GM15510 (cell line): ENCODE measurements around the gene GLTP.

Experiments used
- POLR2A ChIP-seq: IDR thresholded peaks from 3 replicates; pipeline ENCODE4 v1.6.1; 2011; ENCODE audit warnings: borderline replicate concordance; ENCODE audit not compliant: insufficient read length; ENCODE audit errors: extremely low read depth

GLTP gene

GRCh38 chr12:109868182-109869051, 11.9 kb downstream of the GLTP start:
- no peak for TF ChIP-seq POLR2A

GRCh38 chr12:109864916-109865315, 15.4 kb downstream of the GLTP start:
- TF ChIP-seq POLR2A: no peak

GRCh38 chr12:109863847-109864712, 16.3 kb downstream of the GLTP start:
- TF ChIP-seq POLR2A: no peak

DNA sequence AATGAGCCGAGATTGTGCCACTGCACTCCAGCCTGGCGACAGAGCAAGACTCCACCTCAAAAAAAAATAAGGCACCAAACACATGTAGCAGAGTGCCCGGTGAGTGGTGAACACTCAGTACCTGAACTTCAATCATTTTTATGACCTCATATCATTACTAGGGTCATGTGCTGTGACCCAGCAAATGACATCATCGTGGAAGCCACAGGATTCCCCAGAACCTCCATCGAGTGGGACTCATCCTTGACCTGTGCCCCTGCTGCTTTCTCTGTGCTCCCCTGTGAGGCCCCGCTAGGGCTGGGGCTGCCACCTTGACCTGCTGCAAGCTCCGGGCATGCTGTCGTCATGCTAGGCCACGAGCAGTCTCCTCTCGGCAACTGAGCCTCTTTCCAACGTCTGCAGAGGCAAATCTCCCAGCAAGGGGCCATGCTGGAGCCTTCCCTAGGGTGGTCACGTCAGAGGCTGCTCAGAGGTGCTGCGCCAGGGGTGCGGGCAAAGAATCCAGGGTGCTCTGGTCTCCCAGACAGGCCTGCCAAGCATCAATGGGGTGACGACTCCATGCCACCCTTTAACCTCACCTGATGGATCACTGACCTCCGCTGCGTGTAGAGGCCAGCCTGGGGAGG, 18.5 kb downstream of the GLTP start:
- TF ChIP-seq POLR2A: no peak

DNA sequence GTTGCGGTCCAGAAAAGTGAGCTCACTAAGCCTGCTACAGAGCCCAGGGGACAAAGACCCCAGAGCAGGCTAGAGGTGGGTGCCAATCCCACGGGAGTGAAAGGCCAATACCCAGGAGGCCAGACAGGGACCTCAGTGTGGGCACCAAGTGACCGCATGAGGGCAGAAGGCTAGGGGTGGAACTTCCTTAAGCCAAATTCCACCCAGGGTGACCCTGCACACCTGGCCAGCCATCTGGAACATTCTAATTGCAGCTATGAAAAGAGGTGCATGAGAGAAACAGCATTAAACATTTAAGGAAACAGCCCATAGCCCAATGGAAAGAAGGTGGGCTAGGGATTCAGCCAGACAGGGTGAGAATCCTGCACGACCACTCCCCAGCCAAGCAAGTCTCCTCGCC, 19.4 kb downstream of the GLTP start:
- no peak for TF ChIP-seq POLR2A

DNA sequence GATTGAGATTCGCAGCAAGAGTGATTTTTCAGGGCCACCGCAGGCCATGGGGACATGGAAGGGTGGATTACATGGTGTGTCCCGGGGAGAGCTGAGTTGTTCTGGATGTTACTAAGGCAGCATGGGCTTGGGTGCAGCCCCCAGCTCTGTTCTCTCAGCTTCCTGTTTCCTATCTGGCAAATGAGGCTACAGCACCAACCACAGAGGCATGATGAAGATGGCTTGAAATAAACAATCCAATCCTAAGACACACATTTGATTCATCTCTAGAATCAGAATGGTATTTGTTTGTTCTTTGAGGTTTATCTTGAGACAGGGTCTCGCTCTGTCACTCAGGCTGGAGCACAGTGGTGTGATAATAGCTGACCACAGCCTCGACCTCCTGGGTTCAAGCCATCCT, 21.6 kb downstream of the GLTP start:
- TF ChIP-seq POLR2A: no peak

GRCh38 chr12:109857715-109858114, 22.6 kb downstream of the GLTP start:
- TF ChIP-seq POLR2A: no peak

DNA sequence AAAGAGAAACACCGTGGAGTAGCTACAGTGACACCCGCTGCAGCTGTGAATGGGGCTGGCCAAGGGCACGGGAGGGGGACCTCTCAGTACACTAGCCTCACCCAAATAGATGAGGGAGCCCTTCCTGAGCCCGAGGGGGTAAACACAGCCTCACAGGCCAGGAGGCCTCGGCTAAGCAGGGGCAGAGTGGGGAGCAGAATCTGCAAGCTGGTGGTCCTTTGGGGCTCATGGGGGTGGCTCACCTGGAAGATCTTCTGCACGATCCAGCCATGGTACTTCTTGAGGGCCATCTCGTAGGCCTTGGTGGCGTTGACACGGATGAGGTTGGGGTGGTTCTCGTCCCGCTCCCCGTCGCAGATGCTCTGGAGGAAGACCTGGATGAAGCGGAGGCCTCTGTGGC, 25.0 kb downstream of the GLTP start:
- TF ChIP-seq POLR2A: no peak

GRCh38 chr12:109847142-109847735, 33.1 kb downstream of the GLTP start:
- no peak for TF ChIP-seq POLR2A

DNA sequence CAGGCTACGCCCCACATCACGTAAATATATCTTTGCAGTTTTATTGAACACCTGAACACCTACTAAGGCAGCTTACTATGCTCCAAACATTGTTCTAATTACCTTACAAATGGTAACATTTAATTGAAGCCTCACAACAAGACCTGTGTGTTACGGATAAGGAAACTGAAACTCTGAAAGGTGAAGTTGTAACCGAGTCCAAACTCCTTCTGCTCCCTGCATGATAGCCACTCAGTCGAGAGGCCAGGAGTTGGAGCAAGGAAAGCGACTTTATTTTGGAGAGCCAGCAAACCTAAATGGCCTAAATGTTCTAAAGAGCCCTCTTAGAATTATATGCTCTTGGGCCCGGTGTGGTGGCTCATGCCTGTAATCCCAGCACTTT, 34.5 kb downstream of the GLTP start:
- TF ChIP-seq POLR2A: no peak

- no peak for TF ChIP-seq POLR2A
Measured at GRCh38 chr12:109844983-109845823, 35.1 kb downstream of the GLTP start.

- TF ChIP-seq POLR2A: no peak
Measured at GRCh38 chr12:109844091-109844490, 36.2 kb downstream of the GLTP start.

DNA sequence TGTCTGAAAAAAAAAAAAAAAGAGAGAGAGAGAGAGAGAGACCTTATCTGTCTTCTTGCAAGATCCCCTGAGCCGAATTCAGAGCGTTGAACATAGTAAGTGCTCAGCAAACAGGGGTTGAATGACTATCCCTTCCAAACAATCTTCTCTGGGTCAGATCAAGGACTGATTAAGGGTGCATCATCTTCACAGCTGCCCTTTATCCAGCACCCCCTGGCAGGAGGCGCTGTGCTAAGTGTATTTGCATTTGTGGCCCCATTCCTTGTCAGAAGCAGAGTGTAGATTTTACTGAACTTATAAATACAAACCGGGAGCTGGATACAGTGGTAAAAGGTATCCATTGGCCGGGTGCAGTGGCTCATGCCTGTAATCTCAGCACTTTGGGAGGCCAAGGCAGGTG, 38.3 kb downstream of the GLTP start:
- no peak for TF ChIP-seq POLR2A

DNA sequence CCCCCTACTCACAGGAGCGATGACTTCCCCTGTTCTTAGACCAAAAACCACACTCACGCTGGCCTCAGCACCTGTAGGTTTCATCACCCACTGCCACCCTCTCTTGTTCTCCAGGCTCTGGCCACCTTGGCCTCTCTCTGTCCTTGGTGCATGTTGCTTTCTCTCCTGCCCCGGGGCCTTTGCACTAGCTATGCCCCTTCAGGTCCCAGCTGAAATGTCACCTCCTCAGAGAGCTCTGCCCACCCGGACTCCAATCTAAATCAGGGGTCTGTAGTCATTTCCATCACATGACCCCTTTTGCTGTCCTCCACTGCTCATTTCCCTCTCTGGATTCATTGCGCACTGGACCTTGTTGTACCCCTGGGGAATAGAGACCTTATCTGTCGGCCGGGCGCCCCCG, 39.0 kb downstream of the GLTP start:
- no peak for TF ChIP-seq POLR2A
